GM21526 (cell line): Measurements from ENCODE around the gene PTPRO.
A peak's percentile ranks its signal among the peaks of the same experiment; 100 is the strongest.

Experiments used
- ATAC-seq: cut with Tn5 transposase; IDR thresholded peaks from one replicate; pipeline ENCODE4 v1.9.1; 2021; ENCODE audit warnings: moderate library complexity; ENCODE audit not compliant: unreplicated experiment, low FRiP score

The PTPRO gene

DNA sequence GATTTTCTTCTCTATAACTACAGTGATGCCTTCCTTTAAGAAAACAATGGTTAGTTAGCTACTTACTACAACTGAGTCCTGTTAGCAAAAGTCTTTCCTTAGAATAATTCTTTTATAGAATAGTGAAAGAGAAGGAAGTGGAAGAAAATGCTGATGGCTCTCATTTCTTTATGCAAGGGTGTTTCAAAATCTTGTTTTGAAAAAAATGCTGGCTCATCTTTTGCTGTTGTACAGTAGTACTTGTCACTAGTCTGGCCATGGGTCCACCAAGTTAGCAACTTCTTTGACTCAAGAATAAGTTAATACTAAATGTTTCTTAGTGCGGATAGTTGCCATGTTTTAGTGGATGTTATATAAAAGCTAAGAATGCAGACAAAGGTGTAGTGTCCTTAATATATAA lies 225.4 kb downstream of the PTPRO start:
- no peak for ATAC-seq

DNA sequence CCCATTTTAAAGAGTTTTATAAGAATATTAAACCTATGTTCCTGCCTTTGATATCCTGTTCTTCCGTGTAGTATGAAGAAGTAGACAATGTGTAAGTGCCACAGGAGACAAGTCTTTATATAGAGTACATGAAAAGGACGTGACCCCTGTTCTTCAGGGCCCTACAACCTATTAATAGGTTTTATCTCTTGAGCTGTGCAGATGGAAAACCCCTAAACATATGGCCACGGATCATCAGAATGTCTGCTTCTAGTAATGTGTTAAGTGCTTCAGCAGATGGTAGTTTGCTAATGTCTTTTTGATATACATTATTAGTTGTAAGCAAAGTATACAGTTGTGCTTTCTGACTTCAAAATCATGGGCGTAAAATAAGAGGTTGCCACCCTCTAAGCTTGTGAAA lies 228.5 kb downstream of the PTPRO start:
- no peak for ATAC-seq

DNA sequence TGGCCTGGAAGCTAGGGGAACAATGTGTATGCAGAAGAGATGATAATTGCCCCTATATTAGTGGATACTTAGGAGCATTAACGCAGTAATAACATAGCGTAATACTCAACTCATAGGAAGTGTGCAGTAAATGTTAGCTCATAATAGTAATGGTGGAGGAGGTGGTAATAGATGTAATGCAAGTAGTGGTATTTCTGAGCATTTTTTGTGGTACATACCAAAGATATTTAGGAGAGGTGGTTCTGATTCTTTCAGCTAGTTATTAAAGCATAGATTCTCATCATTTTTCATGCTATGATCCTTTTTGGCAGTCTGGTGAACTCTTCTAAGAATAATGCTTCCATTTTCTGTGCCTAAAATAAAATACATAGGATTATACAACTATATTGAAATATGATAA lies 233.1 kb downstream of the PTPRO start:
- ATAC-seq, result no peak

DNA sequence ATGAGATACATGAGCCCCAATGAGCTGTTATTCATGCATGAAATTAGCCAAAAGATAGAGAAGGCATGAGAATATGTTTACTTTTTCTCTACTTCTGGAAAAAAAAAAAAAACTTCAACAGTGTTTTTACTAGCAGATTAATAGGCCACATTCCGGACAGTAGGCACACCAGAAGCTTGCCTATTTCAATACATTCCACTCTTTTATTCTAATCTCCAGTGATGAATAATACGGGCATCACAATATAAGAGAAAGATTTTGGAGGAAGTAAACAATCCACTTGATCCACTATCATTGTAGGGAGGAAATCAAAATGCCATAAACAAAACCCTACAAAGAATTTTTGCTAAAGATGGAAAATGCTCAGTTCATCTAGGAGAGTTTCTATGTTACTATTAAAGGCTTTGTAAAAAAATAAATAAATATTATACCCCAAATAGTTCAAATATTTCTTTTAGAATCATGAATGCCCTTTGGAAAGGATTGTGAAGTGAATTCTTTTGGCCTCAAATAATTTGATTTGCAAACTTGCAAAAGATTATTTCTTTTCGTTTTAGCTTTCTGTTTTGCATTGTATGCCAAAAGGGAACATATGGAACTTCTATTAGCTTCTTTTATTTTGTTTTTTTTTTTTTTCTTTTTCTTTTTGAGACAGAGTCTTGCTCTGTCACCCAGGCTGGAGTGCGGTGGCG lies 234.2 kb downstream of the PTPRO start:
- no peak for ATAC-seq

DNA sequence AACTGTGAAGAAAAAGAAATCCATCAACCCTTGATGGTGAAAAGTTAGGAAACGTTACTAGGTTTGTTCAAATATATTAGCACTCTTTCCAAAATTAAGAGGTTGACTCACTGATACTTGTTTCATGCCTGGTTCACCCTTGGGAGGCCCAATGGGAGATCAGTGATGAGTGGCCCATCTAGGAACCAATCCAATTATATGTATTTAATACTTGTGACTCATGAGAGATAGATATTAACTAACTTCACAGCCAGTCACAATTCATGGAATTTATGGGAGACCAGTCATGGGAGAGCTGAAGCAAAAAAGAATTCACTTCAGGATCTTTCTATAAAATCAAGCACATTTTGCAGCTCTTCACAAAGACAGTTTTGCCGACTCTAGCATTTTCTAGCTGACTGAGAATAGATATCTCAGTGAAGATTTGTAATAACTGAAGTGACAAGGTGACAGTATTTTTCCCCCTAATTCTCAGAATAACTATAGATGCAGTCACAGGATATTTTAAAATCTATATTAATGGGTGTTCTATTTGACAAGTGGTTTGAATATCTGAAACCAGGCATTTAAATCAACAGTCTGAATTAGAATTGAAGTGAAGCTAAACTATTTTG lies 236.7 kb downstream of the PTPRO start:
- no peak for ATAC-seq

DNA sequence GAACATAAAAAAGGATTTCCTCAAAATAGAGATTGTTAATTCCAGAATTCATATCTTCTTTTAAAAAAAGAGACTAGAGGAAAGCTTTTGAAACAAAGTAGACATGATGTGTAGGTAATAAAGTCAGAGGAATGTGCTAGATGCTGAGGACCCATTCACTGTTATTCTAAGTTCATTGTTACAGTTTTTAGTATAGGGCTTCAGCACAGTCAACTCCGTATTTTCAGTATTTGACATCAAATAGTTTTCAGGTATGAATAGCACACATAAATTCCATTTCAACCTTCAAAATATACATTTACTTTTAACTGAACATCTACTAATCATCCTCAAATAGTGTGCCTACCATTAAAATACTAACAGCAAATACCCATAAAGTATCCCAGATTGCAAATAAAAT lies 239.1 kb downstream of the PTPRO start:
- ATAC-seq, result no peak

DNA sequence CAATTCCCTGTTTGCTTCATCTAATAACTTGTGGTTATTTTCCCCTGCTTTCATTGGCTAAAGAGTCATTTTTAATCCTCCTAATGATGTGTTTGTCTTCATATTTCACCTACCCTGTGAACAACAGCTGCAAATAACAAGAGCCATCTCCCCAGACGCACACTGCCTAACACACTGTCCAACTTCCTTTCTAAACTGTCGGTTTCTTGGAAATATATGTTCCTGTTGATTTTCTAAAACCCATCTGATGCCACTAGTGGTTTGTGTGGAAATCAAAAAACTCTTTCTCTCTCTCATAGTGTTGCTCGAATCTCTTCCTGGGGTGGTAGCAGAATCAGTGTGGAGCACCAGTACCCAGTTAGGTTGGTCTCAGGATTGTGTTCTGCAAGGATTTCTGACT lies 240.0 kb downstream of the PTPRO start:
- no peak for ATAC-seq

DNA sequence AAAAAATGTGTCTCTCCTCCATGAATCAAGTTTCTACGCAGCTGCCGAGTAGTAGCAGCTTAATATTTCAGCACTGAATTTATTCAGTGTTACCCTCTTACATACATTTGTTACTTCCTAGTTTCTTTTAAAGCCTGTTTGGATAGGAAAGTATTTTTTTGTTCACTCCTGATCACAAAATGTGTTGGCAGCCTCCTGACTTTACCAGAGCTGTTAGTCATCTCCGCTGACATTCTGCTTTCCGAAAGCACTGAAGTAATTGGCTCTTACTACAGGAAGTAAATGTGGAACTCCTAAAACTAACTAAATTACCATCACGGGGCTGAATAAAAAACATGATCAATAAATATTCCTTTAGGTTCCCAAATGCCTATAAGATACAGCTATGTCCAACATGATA lies 241.4 kb downstream of the PTPRO start:
- no peak for ATAC-seq

DNA sequence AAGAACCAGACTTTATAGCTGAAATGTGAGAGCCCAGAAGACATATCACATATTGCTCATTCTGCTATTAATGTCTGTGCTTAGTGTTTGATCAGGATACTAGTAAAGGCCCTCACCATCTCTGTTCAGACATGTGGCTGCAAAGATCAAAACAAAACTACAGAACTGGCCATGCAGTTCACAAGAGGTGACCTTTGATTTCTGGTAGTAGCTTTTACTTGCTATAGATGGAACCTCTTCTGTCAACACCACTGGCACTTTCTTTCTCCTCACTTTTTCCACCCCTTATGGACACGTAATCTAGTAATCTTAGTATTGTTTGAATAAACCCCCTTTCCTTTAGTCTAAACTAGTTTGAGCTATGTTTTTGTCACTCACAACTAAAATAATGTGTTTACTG lies 252.0 kb downstream of the PTPRO start:
- ATAC-seq, result no peak

DNA sequence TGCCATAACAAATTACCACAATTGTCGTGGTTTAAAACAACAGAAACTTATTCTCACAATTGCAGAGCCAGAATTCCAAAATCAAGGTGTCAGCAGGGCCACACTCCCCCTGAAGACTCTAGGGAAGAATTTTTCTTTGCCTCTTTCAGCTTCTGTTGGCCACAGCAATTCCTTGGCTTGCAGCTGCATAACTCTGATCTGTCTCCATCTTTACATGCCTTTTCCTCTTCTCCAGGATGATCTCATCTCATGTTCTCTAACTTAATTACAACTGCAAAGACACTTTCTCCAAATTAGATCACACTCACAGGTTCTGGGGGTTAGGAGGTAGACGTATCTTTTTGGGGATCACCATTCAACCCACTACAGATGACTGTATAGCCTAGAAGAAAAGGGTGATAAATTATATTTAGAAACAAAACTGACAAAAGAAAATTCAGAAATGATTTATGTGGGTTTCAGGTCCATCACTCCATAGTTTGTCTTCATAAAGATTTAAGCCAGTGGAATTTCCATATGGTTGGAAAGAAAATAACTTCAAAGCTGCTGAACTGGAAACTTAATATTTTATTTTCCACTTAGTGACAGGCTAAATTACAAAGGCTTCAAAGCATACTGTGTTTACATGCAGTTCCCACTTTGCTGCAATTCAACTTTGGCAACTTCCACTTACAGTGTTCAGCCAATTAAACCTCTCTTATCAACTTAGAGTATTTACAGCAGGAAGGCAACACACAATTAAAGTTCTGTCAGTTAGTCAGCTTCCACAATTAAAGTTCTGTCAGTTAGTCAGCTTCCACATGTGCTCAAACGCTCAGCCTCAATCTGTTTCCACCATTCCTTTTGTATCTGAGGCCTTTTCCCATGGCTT lies 253.6 kb downstream of the PTPRO start:
- ATAC-seq, result no peak

DNA sequence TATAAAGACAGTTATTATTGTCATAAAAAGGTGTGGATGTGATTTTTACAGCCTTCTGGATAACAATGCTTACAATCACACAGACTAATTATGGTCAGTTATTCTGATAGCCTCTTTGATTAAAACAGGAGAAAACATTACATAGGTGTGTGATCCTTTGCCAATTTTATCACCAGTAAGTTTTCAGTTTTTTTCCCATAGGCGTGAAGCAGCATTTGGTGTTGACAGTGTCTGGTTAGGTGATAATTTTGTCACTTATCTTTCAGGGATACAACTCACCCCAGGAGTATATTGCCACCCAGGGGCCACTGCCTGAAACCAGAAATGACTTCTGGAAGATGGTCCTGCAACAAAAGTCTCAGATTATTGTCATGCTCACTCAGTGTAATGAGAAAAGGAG lies 258.1 kb downstream of the PTPRO start:
- no peak for ATAC-seq

DNA sequence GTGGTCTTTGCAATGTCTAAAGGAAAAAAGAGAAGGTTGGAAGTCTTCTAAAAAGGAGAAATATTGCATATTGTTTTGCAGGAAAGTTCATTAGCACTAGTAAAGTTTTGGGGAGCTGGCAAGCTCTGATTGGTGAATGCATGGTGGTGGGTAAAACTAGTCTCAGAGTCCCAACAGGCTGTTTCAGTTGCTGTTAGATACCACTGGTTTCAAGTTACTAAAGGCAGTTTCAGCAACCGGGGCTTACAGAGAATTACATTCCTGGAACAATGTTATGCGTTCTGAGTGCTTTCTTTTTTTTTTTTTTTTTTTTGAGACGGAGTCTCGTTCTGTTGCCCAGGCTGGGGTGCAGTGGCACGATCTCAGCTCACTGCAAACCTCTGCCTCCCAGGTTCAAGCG lies 258.7 kb downstream of the PTPRO start:
- no peak for ATAC-seq

DNA sequence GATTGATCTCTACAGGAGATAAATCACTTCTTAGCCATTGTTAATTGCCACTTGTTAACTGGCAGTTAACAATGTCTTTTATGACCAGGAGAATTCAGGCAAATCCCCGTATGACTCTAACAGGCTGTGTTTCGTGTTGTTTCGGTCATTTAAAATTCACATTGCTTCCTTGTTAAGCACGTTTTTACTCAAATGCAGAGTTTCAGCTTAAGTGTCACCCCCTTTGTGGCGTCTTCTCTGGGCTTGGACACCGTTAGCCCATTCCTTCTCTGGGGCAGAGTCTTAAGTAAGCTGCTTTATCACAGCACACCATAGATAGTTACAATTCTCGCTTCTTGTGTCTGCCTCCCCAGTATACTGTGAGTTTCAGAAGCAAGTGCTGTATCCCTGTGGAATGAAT lies 261.5 kb downstream of the PTPRO start:
- no peak for ATAC-seq

DNA sequence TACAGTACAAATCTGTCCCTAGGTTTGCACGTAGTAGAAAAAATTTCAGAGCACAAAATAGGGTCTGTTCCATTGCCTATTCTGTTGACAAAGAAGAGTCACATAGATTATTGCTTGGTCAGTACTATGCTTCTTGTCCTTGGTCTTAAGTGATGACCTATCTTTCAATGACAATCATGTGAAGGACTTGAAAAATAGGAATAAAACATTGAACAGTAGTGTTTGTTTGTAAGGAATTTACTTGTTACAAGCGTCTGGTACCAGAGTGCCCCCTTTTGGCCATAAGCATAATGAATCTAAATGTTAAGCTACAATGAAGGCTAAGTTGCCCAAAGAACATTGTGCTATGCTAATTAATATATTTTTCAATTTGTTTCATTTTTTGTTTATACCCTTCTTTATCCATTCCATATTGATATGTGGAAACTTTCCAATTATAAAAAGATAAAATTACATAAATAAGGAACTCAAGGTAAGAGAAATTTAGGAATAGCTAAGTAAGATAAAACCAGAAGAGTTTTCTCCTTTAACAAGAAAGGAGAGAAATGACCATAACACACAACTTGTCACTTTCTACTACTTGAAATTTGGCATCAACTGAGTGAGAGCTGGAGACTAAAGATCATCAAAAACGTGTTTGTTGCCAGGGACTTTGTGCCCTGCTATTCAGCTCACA lies 262.2 kb downstream of the PTPRO start:
- no peak for ATAC-seq

DNA sequence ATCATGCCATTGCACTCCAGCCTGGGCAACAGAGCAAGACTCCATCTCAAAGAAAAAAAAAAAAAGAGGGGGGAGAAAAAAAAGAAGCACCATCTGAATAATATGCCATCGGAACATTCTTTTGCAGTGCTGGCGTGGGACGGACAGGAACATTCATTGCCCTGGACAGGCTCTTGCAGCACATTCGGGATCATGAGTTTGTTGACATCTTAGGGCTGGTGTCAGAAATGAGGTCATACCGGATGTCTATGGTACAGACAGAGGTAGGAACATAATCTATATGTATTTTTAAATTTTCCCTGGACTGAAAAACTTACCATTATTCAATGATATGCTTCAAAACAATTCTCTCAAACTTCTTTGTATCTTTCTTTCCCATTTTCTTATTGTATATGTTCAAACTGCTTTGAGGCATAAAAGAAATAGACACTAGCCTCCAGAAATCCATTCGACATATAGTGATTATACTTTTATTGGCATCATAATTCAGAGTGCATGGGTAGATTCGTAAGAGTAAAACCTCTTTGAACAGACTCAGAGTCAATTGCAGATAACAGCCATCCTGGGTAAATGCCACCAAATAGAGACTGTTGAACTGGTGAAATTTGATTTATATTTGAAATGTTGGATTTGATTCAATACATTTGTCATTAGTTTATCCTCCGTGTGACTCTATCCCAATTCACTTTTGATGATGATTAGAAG lies 267.2 kb downstream of the PTPRO start:
- no peak for ATAC-seq

DNA sequence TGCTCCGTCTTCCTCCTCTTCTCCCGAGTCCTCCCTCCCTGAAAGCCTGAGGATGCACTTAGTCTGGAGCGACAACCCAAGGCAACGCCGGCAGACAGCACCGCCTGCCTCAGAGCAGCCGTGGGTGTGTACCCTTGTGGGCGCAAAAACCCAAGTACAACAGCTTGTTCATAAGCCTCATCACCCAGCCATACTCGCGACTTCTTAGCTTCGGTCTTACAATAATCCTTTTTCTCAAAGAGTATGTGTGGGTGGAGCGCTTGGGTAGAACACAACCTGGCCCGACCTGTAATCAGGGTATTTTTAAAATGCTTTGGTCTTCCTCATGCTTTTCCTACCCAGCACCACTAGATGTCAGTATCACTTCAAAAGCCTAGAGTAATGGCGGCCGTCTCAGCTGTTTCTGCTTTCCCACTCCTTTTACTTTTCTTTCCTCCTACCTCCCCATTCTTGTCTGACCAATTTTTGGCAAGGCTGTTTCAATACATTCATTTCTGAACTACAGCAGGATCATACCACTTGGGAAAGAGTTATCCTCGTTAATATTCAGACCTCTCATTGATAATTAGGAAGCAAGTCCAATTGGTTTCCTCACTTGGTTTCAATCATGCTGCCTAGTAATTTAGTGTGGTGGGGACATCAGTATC lies 268.0 kb downstream of the PTPRO start:
- ATAC-seq, result peak; percentile 97

DNA sequence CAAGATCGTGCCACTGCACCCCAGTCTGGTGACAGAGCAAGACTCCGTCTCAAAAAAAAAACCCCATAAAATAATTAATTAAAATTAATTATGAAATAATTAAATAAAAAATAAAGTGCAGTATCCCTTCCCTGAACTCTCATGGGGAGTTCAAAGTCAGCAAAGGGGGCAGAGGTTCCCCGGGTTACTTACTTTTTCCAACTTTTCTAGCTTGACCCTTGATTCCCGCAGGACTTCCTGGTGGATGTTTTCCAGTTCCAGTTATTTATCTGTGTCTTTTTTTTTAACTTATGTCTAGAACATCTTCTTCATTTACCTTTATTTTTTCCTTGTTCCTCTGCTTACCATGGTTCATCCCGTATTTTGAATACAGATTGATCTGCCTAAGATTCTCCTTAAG lies 269.5 kb downstream of the PTPRO start:
- ATAC-seq, result no peak

DNA sequence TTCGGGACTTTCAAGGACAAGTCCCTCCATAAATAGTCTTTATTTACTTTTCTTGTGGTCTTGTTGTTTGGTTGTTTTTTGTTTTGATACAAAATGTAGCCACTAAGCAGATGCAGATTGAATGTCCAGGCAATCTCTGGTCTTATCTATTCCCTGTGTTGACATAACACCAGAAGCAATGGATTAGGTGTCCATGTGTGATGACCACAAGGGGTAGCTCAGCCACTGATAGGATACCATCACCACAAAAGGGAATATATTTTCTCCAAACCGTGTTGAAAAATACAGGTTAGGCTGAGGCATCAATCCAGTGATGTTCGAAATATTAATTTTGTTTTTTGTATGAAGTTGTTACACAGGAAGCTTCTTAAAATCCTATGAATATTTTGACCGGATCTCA lies 270.6 kb downstream of the PTPRO start:
- no peak for ATAC-seq

DNA sequence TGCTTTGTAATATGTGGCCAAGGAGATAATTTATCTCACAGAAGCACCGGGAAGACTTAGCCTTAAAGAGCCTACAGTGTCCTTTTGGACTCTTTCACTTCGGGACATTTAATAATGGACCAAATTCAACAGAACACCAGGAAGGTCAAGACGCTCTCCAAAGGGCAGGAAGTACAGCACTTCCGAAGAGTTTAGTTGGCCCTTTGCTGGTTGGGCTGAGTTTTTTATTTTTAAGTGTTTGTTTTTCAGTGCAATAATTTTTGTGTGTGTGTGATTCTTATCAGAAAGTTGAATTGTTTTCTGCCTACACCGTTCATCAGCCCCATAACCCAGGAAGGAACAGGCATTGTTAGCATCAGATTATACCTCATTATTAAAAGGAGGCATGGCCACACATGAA lies 273.9 kb downstream of the PTPRO start:
- no peak for ATAC-seq
